Neural progenitor cell (in vitro differentiated cells): Measurements from ENCODE around the gene ZNF497. TPM values are rescaled to one million over a fixed set of nuclear protein-coding genes. Genes with fewer than 3 reads are reported as not detected.
A peak's percentile ranks its signal among the peaks of the same experiment; 100 is the strongest.

Source experiments
- DNase-seq: peaks from one replicate; pipeline ENCODE4 v3.0.0-alpha.2; 2016; ENCODE audit warnings: low spot score
- H2AFZ ChIP-seq: fragments of 200-600 bp; sonication (generic); replicated peaks from 2 replicates; pipeline ENCODE4 v1.6.1; 2016; ENCODE audit warnings: antibody characterized with exemption
- H3F3A ChIP-seq: fragments of 200-600 bp; sonication (generic); 2 replicates; pipeline ENCODE4 v1.6.1; 2016; ENCODE audit warnings: antibody characterized with exemption, low read depth
- H3K27ac ChIP-seq: fragments of 200-600 bp; sonication (generic); 2 replicates; pipeline ENCODE4 v1.5.1; 2016; ENCODE audit warnings: mild to moderate bottlenecking
- H3K27me3 ChIP-seq: fragments of 200-600 bp; sonication (generic); 2 replicates; pipeline ENCODE4 v1.6.1; 2016; ENCODE audit warnings: mild to moderate bottlenecking, moderate library complexity
- H3K36me3 ChIP-seq: fragments of 200-600 bp; sonication (generic); 2 replicates; pipeline ENCODE4 v1.5.1; 2016
- H3K4me1 ChIP-seq: fragments of 200-600 bp; sonication (generic); 2 replicates; pipeline ENCODE4 v1.6.1; 2016; ENCODE audit warnings: mixed run types
- H3K4me2 ChIP-seq: fragments of 200-600 bp; sonication (generic); 2 replicates; pipeline ENCODE4 v1.6.1; 2016
- H3K4me3 ChIP-seq: fragments of 200-600 bp; sonication (generic); 2 replicates; pipeline ENCODE4 v1.5.1; 2016
- H3K79me2 ChIP-seq: fragments of 200-600 bp; sonication (generic); 2 replicates; pipeline ENCODE4 v1.6.1; 2016; ENCODE audit warnings: low read depth
- H3K9ac ChIP-seq: fragments of 200-600 bp; sonication (generic); 2 replicates; pipeline ENCODE4 v1.6.1; 2016
- H3K9me3 ChIP-seq: fragments of 200-600 bp; sonication (generic); 2 replicates; pipeline ENCODE4 v1.5.1; 2016; ENCODE audit warnings: low read depth
- H4K20me1 ChIP-seq: fragments of 200-600 bp; sonication (generic); 2 replicates; pipeline ENCODE4 v1.6.1; 2016; ENCODE audit warnings: low read depth
- H3K27ac Mint-ChIP-seq: 3 replicates; pipeline ENCODE4 v1.8.0; 2021; ENCODE audit warnings: mixed read lengths
- H3K27me3 Mint-ChIP-seq: 2 replicates; pipeline ENCODE4 v1.8.0; 2022; ENCODE audit warnings: low read depth, mild to moderate bottlenecking, inconsistent platforms, moderate library complexity, mixed read lengths; ENCODE audit not compliant: insufficient read depth
- H3K36me3 Mint-ChIP-seq: 3 replicates; pipeline ENCODE4 v1.8.0; 2021; ENCODE audit warnings: mixed read lengths
- H3K4me1 Mint-ChIP-seq: 3 replicates; pipeline ENCODE4 v1.8.0; 2021; ENCODE audit warnings: mixed read lengths
- H3K4me3 Mint-ChIP-seq: 3 replicates; pipeline ENCODE4 v1.8.0; 2021; ENCODE audit warnings: mild to moderate bottlenecking, moderate library complexity, mixed read lengths
- H3K9me3 Mint-ChIP-seq: 3 replicates; pipeline ENCODE4 v1.8.0; 2020; ENCODE audit warnings: mixed read lengths
- CTCF ChIP-seq: fragments of 200-600 bp; sonication (generic); IDR thresholded peaks from 2 replicates; pipeline ENCODE4 v1.5.1; 2017; ENCODE audit warnings: antibody characterized with exemption, mild to moderate bottlenecking
- EZH2 ChIP-seq: fragments of 200-600 bp; sonication (generic); IDR thresholded peaks from 2 replicates; pipeline ENCODE4 v1.6.1; 2017; ENCODE audit warnings: antibody characterized with exemption, mild to moderate bottlenecking, moderate library complexity
- EZH2phosphoT487 ChIP-seq: fragments of 200-600 bp; sonication (generic); IDR thresholded peaks from 2 replicates; pipeline ENCODE4 v1.6.1; 2017; ENCODE audit warnings: antibody characterized with exemption
- microRNA-seq: library from miRNA; unstranded; fragments of <30 nt; microRNA quantifications from one replicate; pipeline ENCODE4, GENCODE V29; 2016
- small RNA-seq: library from RNA; depleted of rRNA; stranded (forward); fragments of <200 nt; gene quantifications from one replicate; pipeline ENCODE3, GENCODE V24; 2015
- total RNA-seq: library from RNA; depleted of rRNA; stranded (reverse); fragments of >200 nt; gene quantifications from 2 replicates; pipeline ENCODE4 v1.2.3, GENCODE V29; 2015; ENCODE audit warnings: low replicate concordance

ZNF497 gene
- total RNA-seq, 1 donor from 2014 or later: 3.7 TPM

DNA sequence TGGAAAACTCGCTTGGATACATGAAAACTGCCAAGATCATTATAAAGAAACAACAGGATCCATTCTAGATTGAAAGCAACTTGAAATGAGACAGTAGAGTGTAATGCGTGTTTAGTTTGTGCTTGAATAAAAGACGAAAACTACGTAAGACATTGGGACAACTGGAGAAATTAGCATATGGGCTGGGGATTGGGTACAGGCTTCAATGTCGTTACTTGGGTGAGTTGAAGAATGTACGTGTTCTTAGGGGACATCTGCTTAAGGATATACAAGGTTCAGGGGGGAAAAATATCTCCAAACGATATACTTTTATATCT, 57.8 kb downstream of the ZNF497 start:
- peaks cover 71% of the 10 kb centered on the region for H3K36me3 Mint-ChIP-seq
- peak; percentile 43 for DNase-seq
- TF ChIP-seq CTCF: no peak
- no peak for TF ChIP-seq EZH2phosphoT487
- no peak for TF ChIP-seq EZH2

More for the DNA sequence above, 57.8 kb downstream of the ZNF497 start:
- H3K4me3 ChIP-seq: peak overlapping the region; percentile 93
- H3K27ac Mint-ChIP-seq: no peak overlapping the region
- peaks cover 44% of the 10 kb centered on the region for H3K79me2 ChIP-seq
- H3K27me3 Mint-ChIP-seq: peaks cover 5% of the 10 kb centered on the region
- no peak overlapping the region for H2AFZ ChIP-seq
- peaks cover 18% of the 10 kb centered on the region for H3K4me1 Mint-ChIP-seq
- H3K27ac ChIP-seq: no peak overlapping the region
- H3K9me3 Mint-ChIP-seq: peaks cover 32% of the 10 kb centered on the region
- H3K9me3 ChIP-seq: no peaks in the 10 kb centered on the region
- H3K36me3 ChIP-seq: peaks cover 3% of the 10 kb centered on the region
- peaks cover 8% of the 10 kb centered on the region for H3K4me1 ChIP-seq
- H3K27me3 ChIP-seq: no peaks in the 10 kb centered on the region
- peak overlapping the region; percentile 80 for H3K4me2 ChIP-seq
- peaks cover 36% of the 10 kb centered on the region for H3F3A ChIP-seq
- H4K20me1 ChIP-seq: peaks cover 39% of the 10 kb centered on the region
- peak overlapping the region; percentile 98 for H3K4me3 Mint-ChIP-seq
- H3K9ac ChIP-seq: no peak overlapping the region

Small RNA genes within 50 kb of the gene (microRNA-seq; reads per million reads assigned to microRNA genes)
- gene MIR4754: not detected
- not detected for gene MIR6806

Small RNA genes within 50 kb of the gene (small RNA-seq; reads per million reads assigned to genes)
- gene MIR4754 (not detected), gene MIR6806 (not detected), gene RNA5SP473 (not detected)

Other genes starting within 250 kb of the ZNF497 start
- gene ZNF329, start 212.0 kb downstream of the ZNF497 start, total RNA-seq: 28.4 and 36.2 TPM in 2 replicates
- gene ZNF274, start 179.7 kb downstream of the ZNF497 start, total RNA-seq: 39.3 and 43.0 TPM in 2 replicates
- gene ZNF544, start 133.8 kb downstream of the ZNF497 start, total RNA-seq: 86.0 and 104 TPM in 2 replicates
- 18.6 and 24.0 TPM in 2 replicates for gene ZNF8, start 83.8 kb downstream of the ZNF497 start, total RNA-seq
- gene ERVK3-1, start 57.4 kb downstream of the ZNF497 start, total RNA-seq: 49.8 and 49.9 TPM in 2 replicates
- 1.5 and 2.4 TPM in 2 replicates for gene ZSCAN22, start 35.8 kb downstream of the ZNF497 start, total RNA-seq
- 7.5 and 37.1 TPM in 2 replicates for gene A1BG, start 9.3 kb downstream of the ZNF497 start, total RNA-seq
- gene ZNF837, start 18.3 kb upstream of the ZNF497 start, total RNA-seq: 1.4 and 8.5 TPM in 2 replicates
- 1,938 and 2,407 TPM in 2 replicates for gene RPS5, start 24.5 kb upstream of the ZNF497 start, total RNA-seq
- gene RNF225, start 32.9 kb upstream of the ZNF497 start, total RNA-seq: 0.62 TPM in 1 of 2 replicates, not detected in the other
- gene ZNF584, start 45.9 kb upstream of the ZNF497 start, total RNA-seq: 6.9 and 9.3 TPM in 2 replicates
- 1.0 and 1.4 TPM in 2 replicates for gene ZNF132, start 77.4 kb upstream of the ZNF497 start, total RNA-seq
- gene ZNF324B, start 88.9 kb upstream of the ZNF497 start, total RNA-seq: 3.2 TPM in 2 replicates
- gene ZNF324, start 104.3 kb upstream of the ZNF497 start, total RNA-seq: 4.2 and 14.8 TPM in 2 replicates
- 4.4 and 13.2 TPM in 2 replicates for gene ZNF446, start 113.6 kb upstream of the ZNF497 start, total RNA-seq
- gene SLC27A5, start 149.2 kb upstream of the ZNF497 start, total RNA-seq: 11.2 and 17.1 TPM in 2 replicates
- 2.2 and 12.8 TPM in 2 replicates for gene ZBTB45, start 157.1 kb upstream of the ZNF497 start, total RNA-seq
- 390 and 678 TPM in 2 replicates for gene TRIM28, start 181.3 kb upstream of the ZNF497 start, total RNA-seq
- gene CHMP2A, start 192.4 kb upstream of the ZNF497 start, total RNA-seq: 141 and 148 TPM in 2 replicates
- gene UBE2M, start 195.9 kb upstream of the ZNF497 start, total RNA-seq: 59.3 and 73.3 TPM in 2 replicates
- 8.4 and 32.3 TPM in 2 replicates for gene MZF1, start 210.6 kb upstream of the ZNF497 start, total RNA-seq